Ovary (tissue), 9 donors: ENCODE measurements around the gene HADHA. TPM values are rescaled to one million over a fixed set of nuclear protein-coding genes. Genes with fewer than 3 reads are reported as not detected.

Source experiments
- DNase-seq, 5 donors: peaks; one replicate each; pipeline ENCODE4 v3.0.0-alpha.2; 2019 to 2020
- H3K27ac ChIP-seq, 2 donors: fragments of 200-600 bp; one replicate each; pipeline versions ENCODE4 v1.5.1 to v1.8.0; 2019 to 2022
- H3K27me3 ChIP-seq: fragments of 200-600 bp; one replicate; pipeline ENCODE4 v1.8.0; 2022
- H3K36me3 ChIP-seq: fragments of 200-600 bp; sonication (generic); one replicate; pipeline ENCODE4 v1.5.1; 2019
- H3K4me1 ChIP-seq: one replicate; pipeline ENCODE4 v1.8.1; 2013; ENCODE audit warnings: mild to moderate bottlenecking, moderate library complexity; ENCODE audit not compliant: insufficient read depth
- H3K4me3 ChIP-seq: fragments of 200-600 bp; sonication (generic); one replicate; pipeline ENCODE4 v1.5.1; 2017
- H3K9me3 ChIP-seq, 2 donors: fragments of 200-600 bp in 1 of 2; sonication (generic) in 1 of 2; one replicate each; pipeline versions ENCODE4 v1.5.1 to v1.8.1; 2013 to 2019; ENCODE audit warnings: mild to moderate bottlenecking in 1 of 2, moderate library complexity in 1 of 2
- EP300 ChIP-seq: sonication (generic); formaldehyde crosslinking; IDR thresholded peaks from one replicate; pipeline ENCODE4 v1.6.1; 2017; ENCODE audit warnings: antibody characterized with exemption
- POLR2A ChIP-seq: fragments of 450-650 bp; IDR thresholded peaks from one replicate; pipeline ENCODE4 v1.6.1; 2017; ENCODE audit warnings: antibody characterized with exemption, mild to moderate bottlenecking, moderate library complexity
- WGBS, 3 donors: extraction: QIAGEN DNeasy Blood & Tissue Kit in 1 of 3; methylation state at CpG; one replicate each; pipeline versions ENCODE4 v1.1.5 to v1.1.7; 2013 to 2017; 5-methylcytosine and 5-hydroxymethylcytosine counted together
- intact Hi-C, 4 donors: fragments of 100-400 bp; cut with DNase I; formaldehyde crosslinking; loops; one replicate each; pipeline versions ENCODE4 v1.11.0 to v1.15.1; 2022 to 2023
- polyA plus RNA-seq, 2 donors: library from polyadenylated mRNA; stranded (reverse); fragments of 200-250 nt in 1 of 2; fragments of 350-450 nt in 1 of 2; fragmentation: Illumina TruSeq in 1 of 2; extraction: RNeasy Lipid Tissue Mini Kit (QIAGEN cat#74804) in 1 of 2; gene quantifications; one replicate each; pipeline ENCODE4 v1.2.3, GENCODE V29; 2013 to 2014
- total RNA-seq, 7 donors: library from RNA; depleted of rRNA in 2 of 7; stranded (reverse); fragments of >200 nt in 2 of 7; fragmentation: NEBNext Ultra II Directional in 3 of 7; extraction: Animal tissue kit (Norgen Biotek cat#: 25700) in 3 of 7; gene quantifications; one replicate each; pipeline versions ENCODE4 v1.1.0 to v1.2.4, GENCODE V29; 2016 to 2023
- TF ChIP-seq, protein P1 (sequence below), 3 donors: fragments of 450-650 bp in 2 of 3; fragments of 200-600 bp in 1 of 3; IDR thresholded peaks; one replicate each; pipeline versions ENCODE4 v1.5.1 to v1.8.0; 2016 to 2022; ENCODE audit warnings: antibody characterized with exemption in 3 of 3, mild to moderate bottlenecking in 1 of 3
- donor health status: DM: no; HTN: no; CAD: no; lungs with moderate emphysema.
- donor health status: DM: no; HTN: no; CAD: no.
- donor health status: Bipolar disorder and iron deficiency.
- donor health status: DM: yes; HTN: yes; CAD: no.
- donor health status: DM: no; HTN: no; CAD: no.
- donor health status: DM: yes; HTN: yes; CAD: no.

The HADHA gene
- total and polyA plus RNA-seq, 9 donors, result 85.2 to 290 (median 129) TPM

DNA sequence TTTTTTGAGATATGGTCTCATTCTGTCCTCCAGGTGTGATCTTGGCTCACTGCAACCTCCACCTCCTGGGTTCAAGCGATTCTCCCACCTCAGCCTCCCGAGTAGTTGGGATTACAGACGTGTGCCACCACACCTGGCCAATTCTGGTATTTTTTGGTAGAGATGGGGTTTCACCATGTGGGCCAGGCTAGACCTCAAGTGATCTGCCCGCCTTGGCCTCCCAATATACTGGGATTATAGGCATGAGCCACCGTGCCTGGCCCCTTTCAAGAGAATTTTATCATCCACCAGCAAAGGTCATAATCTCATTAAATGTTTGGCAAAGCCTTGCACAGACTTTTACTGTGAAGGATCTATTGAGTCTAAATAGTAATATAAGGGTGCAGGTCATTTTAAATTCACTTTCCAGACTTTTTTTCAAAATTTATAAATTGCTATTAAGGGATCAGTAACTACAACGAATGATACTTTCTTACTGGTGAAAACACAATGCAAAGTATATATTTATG is 2.5 kb downstream of the HADHA start:
- intact Hi-C loops, result loop anchor here in 1 of 4 donors (5.0 kb wide), 2 partner anchors 55 to 85 kb away; no protein-coding TSS in a partner anchor
- 67 to 75% (median 71%) methylated on average over 6 of the region's 6 CpGs for WGBS, 3 donors
- TF ChIP-seq EP300 (no peak), POLR2A (no peak)
- TF ChIP-seq, protein P1, sequence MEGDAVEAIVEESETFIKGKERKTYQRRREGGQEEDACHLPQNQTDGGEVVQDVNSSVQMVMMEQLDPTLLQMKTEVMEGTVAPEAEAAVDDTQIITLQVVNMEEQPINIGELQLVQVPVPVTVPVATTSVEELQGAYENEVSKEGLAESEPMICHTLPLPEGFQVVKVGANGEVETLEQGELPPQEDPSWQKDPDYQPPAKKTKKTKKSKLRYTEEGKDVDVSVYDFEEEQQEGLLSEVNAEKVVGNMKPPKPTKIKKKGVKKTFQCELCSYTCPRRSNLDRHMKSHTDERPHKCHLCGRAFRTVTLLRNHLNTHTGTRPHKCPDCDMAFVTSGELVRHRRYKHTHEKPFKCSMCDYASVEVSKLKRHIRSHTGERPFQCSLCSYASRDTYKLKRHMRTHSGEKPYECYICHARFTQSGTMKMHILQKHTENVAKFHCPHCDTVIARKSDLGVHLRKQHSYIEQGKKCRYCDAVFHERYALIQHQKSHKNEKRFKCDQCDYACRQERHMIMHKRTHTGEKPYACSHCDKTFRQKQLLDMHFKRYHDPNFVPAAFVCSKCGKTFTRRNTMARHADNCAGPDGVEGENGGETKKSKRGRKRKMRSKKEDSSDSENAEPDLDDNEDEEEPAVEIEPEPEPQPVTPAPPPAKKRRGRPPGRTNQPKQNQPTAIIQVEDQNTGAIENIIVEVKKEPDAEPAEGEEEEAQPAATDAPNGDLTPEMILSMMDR (IDR thresholded peaks at IDR 0.05), result no peak
- Histone ChIP-seq H3K4me3 (no peak overlapping the region), H3K36me3 (no peaks in the 10 kb centered on the region), H3K4me1 (peaks cover 14% of the 10 kb centered on the region), H3K27ac (no peak overlapping the region), H3K9me3 (no peaks in the 10 kb centered on the region), H3K27me3 (no peaks in the 10 kb centered on the region)
- DNase-seq, result no peak

DNA sequence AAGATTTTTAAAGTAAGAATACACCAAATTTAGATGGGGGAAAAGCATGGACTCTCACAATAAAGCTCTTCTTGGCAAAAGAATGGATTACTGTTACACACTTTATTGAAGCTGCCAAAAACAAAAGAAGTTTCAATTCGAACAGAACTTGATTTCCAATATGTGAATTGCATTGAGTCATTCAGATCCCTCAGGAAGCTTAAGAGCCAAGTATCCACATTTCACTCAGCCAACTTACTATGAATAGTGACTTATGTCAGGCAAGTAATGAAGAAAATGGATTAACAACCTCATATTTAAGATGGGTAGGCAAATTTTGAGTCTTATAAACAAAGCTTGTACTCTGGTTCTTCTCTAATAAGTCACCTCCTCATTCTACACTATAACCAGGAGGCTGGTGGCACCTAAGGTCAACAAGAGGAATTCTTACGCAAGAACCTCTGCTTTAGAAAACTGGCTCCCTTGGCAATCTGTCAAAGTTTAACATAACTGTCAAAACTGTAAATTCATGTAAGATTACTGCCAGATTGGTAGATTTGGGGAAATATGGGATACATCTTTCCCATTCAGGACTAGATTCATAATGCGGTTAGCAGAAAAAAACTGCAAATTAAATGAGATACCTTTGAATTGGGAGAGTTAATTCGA is 6.0 kb downstream of the HADHA start:
- intact Hi-C loops, result loop anchor here in 2 of 4 donors (10.0 kb wide), 1 partner anchor 76 kb away; no protein-coding TSS in a partner anchor
- H3K27ac ChIP-seq, result no peak overlapping the region
- 86 to 91% (median 90%) methylated on average over 4 of the region's 4 CpGs for WGBS, 3 donors

DNA sequence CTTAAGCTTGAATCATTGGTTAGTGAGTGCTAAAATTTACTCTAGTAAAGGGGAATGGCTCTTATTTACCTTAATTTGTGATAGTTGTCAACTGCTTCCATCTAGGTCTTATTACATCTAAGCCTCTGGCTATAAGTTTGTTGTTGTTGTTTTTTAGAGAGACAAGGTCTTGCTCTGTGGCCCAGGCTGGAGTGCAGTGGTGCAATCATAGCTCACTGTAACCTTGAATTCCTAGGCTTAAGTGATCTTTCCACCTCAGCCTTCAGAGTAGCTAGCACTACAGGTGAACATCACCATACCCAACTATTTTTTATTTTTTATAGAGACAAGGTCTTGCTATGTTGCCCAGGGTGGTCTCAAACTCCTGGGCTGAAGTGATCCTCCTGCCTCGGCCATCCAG is 6.6 kb downstream of the HADHA start:
- no peak for DNase-seq
- peaks cover 7% of the 10 kb centered on the region for H3K4me1 ChIP-seq

More for the DNA sequence above, 6.0 kb downstream of the HADHA start:
- no peak overlapping the region for H3K4me3 ChIP-seq
- H3K27me3 ChIP-seq, result no peaks in the 10 kb centered on the region
- TF ChIP-seq POLR2A (no peak), EP300 (no peak)
- TF ChIP-seq, protein P1 (IDR thresholded peaks at IDR 0.05), result no peak
- H3K36me3 ChIP-seq, result no peaks in the 10 kb centered on the region
- H3K4me1 ChIP-seq, result peaks cover 8% of the 10 kb centered on the region
- no peaks in the 10 kb centered on the region for H3K9me3 ChIP-seq
- no peak for DNase-seq

DNA sequence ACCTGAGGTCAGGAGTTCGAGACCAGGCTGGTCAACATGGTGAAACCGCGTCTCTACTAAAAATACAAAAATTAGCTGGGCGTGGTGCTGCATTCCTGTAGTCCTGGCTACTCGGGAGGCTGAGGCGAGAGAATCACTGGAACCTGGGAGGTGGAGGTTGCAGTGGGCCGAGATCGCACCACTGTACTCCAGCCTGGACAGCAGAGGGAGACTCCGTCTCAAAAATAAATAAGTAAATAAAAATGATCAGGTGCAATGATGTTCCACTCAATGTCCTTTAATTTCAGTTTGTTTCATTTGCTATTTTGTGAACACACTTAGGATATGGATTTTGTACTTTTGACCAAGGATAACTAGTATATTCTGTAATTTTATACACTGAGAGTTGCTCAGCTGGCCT is 9.3 kb downstream of the HADHA start:
- WGBS, 3 donors, result 82 to 90% (median 89%) methylated on average over 9 of the region's 9 CpGs
- Histone ChIP-seq H3K36me3 (no peaks in the 10 kb centered on the region), H3K4me1 (no peaks in the 10 kb centered on the region)

More for the DNA sequence above, 6.6 kb downstream of the HADHA start:
- no peak overlapping the region for H3K27ac ChIP-seq
- intact Hi-C loops, result loop anchor here in 2 of 4 donors (10.0 kb wide), 1 partner anchor 77 kb away; no protein-coding TSS in a partner anchor
- no peaks in the 10 kb centered on the region for H3K27me3 ChIP-seq
- WGBS, 3 donors, result 84 to 93% (median 90%) methylated on average over 1 of the region's 1 CpG
- TF ChIP-seq, protein P1 (IDR thresholded peaks at IDR 0.05), result no peak
- no peak for TF ChIP-seq POLR2A
- no peak for TF ChIP-seq EP300
- no peak overlapping the region for H3K4me3 ChIP-seq
- H3K9me3 ChIP-seq, result no peaks in the 10 kb centered on the region
- no peaks in the 10 kb centered on the region for H3K36me3 ChIP-seq

More for the DNA sequence above, 9.3 kb downstream of the HADHA start:
- TF ChIP-seq, protein P1 (IDR thresholded peaks at IDR 0.05), result peak in 1 of 3 donors; percentile 28
- TF ChIP-seq EP300 (no peak), POLR2A (no peak)
- DNase-seq, result no peak
- intact Hi-C loops, result loop anchor here in 2 of 4 donors (10.0 kb wide), 1 partner anchor 80 kb away; no protein-coding TSS in a partner anchor
- no peaks in the 10 kb centered on the region for H3K27me3 ChIP-seq
- H3K4me3 ChIP-seq, result no peak overlapping the region
- no peaks in the 10 kb centered on the region for H3K9me3 ChIP-seq
- no peak overlapping the region for H3K27ac ChIP-seq
